Measurements from ENCODE around the gene VWA5B2.

DNA sequence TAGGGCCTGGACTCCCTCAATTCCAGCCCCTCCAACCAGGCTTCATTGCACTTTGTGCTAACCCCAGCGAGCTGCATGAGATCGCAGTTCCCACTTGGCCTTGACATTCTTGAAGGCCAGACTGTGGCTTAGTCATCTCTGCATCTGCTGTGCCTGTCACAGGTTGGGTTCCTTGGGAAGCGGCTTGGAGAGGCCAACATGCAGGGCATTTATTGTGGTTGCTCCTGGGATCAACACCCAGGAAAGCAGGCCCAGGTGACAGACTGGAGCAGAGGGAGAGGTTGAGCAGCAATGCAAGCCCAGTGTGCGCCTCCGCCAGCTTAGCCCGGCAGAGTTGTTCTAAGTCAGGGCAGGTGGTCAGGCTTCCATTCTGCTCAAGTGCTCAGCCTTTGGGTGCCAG lies 32.8 kb upstream of the VWA5B2 start:
- TF ChIP-seq, protein P1, sequence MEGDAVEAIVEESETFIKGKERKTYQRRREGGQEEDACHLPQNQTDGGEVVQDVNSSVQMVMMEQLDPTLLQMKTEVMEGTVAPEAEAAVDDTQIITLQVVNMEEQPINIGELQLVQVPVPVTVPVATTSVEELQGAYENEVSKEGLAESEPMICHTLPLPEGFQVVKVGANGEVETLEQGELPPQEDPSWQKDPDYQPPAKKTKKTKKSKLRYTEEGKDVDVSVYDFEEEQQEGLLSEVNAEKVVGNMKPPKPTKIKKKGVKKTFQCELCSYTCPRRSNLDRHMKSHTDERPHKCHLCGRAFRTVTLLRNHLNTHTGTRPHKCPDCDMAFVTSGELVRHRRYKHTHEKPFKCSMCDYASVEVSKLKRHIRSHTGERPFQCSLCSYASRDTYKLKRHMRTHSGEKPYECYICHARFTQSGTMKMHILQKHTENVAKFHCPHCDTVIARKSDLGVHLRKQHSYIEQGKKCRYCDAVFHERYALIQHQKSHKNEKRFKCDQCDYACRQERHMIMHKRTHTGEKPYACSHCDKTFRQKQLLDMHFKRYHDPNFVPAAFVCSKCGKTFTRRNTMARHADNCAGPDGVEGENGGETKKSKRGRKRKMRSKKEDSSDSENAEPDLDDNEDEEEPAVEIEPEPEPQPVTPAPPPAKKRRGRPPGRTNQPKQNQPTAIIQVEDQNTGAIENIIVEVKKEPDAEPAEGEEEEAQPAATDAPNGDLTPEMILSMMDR (IDR thresholded peaks at IDR 0.05; ENCODE audit: low read depth, low read length): no peak
- no peak for TF ChIP-seq POLR2A (IDR thresholded peaks at IDR 0.05; ENCODE audit: extremely low read depth, insufficient read length)
